ENCODE measurements around the gene TEX38. TPM values are rescaled to one million over a fixed set of nuclear protein-coding genes. Genes with fewer than 3 reads are reported as not detected.

TEX38 gene
- total and polyA plus RNA-seq, 2 of the 13 experiments (the other 11 are each of a cell fraction or from before 2014, with no cell fraction given): 0.18 TPM; not detected in 1

- TF ChIP-seq ZSCAN5A (CRISPR knock-in tag; IDR thresholded peaks at IDR 0.05; ENCODE audit: borderline replicate concordance): no peak
- TF ChIP-seq, protein P1, sequence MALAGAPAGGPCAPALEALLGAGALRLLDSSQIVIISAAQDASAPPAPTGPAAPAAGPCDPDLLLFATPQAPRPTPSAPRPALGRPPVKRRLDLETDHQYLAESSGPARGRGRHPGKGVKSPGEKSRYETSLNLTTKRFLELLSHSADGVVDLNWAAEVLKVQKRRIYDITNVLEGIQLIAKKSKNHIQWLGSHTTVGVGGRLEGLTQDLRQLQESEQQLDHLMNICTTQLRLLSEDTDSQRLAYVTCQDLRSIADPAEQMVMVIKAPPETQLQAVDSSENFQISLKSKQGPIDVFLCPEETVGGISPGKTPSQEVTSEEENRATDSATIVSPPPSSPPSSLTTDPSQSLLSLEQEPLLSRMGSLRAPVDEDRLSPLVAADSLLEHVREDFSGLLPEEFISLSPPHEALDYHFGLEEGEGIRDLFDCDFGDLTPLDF (CRISPR knock-in tag; IDR thresholded peaks at IDR 0.05): no peak
- no peak for TF ChIP-seq HDAC2 (CRISPR knock-in tag; IDR thresholded peaks at IDR 0.05)
- no peak for TF ChIP-seq MED13 (CRISPR knock-in tag; IDR thresholded peaks at IDR 0.05)
- TF ChIP-seq ZNF232 (CRISPR knock-in tag; IDR thresholded peaks at IDR 0.05; ENCODE audit: borderline replicate concordance): no peak; the same call in 1 of the 2 replicates
- TF ChIP-seq CBX2 (IDR thresholded peaks at IDR 0.05; ENCODE audit: low read depth, low read length): no peak
- no peak for TF ChIP-seq CBX2 (CRISPR knock-in tag; IDR thresholded peaks at IDR 0.05; ENCODE audit: low read depth)
- no peak for TF ChIP-seq SMAD9 (CRISPR knock-in tag; IDR thresholded peaks at IDR 0.05)
- TF ChIP-seq, protein P2, sequence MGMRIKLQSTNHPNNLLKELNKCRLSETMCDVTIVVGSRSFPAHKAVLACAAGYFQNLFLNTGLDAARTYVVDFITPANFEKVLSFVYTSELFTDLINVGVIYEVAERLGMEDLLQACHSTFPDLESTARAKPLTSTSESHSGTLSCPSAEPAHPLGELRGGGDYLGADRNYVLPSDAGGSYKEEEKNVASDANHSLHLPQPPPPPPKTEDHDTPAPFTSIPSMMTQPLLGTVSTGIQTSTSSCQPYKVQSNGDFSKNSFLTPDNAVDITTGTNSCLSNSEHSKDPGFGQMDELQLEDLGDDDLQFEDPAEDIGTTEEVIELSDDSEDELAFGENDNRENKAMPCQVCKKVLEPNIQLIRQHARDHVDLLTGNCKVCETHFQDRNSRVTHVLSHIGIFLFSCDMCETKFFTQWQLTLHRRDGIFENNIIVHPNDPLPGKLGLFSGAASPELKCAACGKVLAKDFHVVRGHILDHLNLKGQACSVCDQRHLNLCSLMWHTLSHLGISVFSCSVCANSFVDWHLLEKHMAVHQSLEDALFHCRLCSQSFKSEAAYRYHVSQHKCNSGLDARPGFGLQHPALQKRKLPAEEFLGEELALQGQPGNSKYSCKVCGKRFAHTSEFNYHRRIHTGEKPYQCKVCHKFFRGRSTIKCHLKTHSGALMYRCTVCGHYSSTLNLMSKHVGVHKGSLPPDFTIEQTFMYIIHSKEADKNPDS (CRISPR knock-in tag; IDR thresholded peaks at IDR 0.05): no peak
- TF ChIP-seq ZNF766 (CRISPR knock-in tag; IDR thresholded peaks at IDR 0.05; ENCODE audit: borderline replicate concordance): 0 out of 2 replicates have a peak, but pooled peaks have one; percentile 26
- TF ChIP-seq ZNF17 (CRISPR knock-in tag; IDR thresholded peaks at IDR 0.05): no peak
- TF ChIP-seq ISX (CRISPR knock-in tag; conservative IDR thresholded peaks at IDR 0.05): no peak
- TF ChIP-seq REXO4 (CRISPR knock-in tag; IDR thresholded peaks at IDR 0.05; ENCODE audit: borderline replicate concordance): no peak
- no peak for TF ChIP-seq STAT5B (CRISPR knock-in tag; IDR thresholded peaks at IDR 0.05)
- no peak for TF ChIP-seq PREB (CRISPR knock-in tag; IDR thresholded peaks at IDR 0.05)
- no peak for TF ChIP-seq NFE2 (CRISPR knock-in tag; IDR thresholded peaks at IDR 0.05)
- no peak for TF ChIP-seq ZNF512 (CRISPR knock-in tag; IDR thresholded peaks at IDR 0.05)
- TF ChIP-seq TOPORS (CRISPR knock-in tag; IDR thresholded peaks at IDR 0.05): no peak
- no peak for TF ChIP-seq STAG1 (CRISPR knock-in tag; IDR thresholded peaks at IDR 0.05)
- TF ChIP-seq BORCS8-MEF2B (CRISPR knock-in tag; IDR thresholded peaks at IDR 0.05): no peak
- no peak for TF ChIP-seq ZNF878 (CRISPR knock-in tag; IDR thresholded peaks at IDR 0.05)
- TF ChIP-seq KAT2B (IDR thresholded peaks at IDR 0.05; ENCODE audit: borderline replicate concordance, low read depth, low read length): no peak
These were observed 3.6 kb upstream of the TEX38 start, which contains the start of gene ATPAF1 (continued) for GRCh38 chr1:46667782-46668760.
